IMR-90 (cell line): ENCODE data around the gene LDLRAD4.

Experiments
- CEBPB ChIP-seq: IDR thresholded peaks from 2 replicates; pipeline ENCODE4 v1.6.1; 2012; ENCODE audit warnings: low read depth, low read length, improper control_type of control experiment
- CHD1 ChIP-seq: IDR thresholded peaks from 2 replicates; pipeline ENCODE4 v1.6.1; 2012; ENCODE audit warnings: low read depth, low read length, improper control_type of control experiment
- FOS ChIP-seq: fragments of 150-350 bp; IDR thresholded peaks from 2 replicates; pipeline ENCODE4 v1.6.1; 2016; ENCODE audit warnings: low read depth, low read length
- MXI1 ChIP-seq: IDR thresholded peaks from 2 replicates; pipeline ENCODE4 v1.6.1; 2012; ENCODE audit warnings: low read depth, mild to moderate bottlenecking, low read length, moderate library complexity, borderline replicate concordance
- POLR2A ChIP-seq: IDR thresholded peaks from 2 replicates; pipeline ENCODE4 v1.6.1; 2012; ENCODE audit warnings: mild to moderate bottlenecking, low read depth, low read length
- RAD21 ChIP-seq: IDR thresholded peaks from 2 replicates; pipeline ENCODE4 v1.6.1; 2012; ENCODE audit warnings: low read length, improper control_type of control experiment
- RFX5 ChIP-seq: IDR thresholded peaks from 2 replicates; pipeline ENCODE4 v1.8.0; 2012; ENCODE audit warnings: low read depth, mild to moderate bottlenecking, low read length, moderate library complexity
- SMC3 ChIP-seq: fragments of 150-350 bp; IDR thresholded peaks from 2 replicates; pipeline ENCODE4 v1.6.1; 2016; ENCODE audit warnings: low read depth, mild to moderate bottlenecking, antibody characterized with exemption, low read length, moderate library complexity
- TF ChIP-seq, protein P1 (sequence below): conservative IDR thresholded peaks from 2 replicates; pipeline ENCODE4 v1.5.1; 2012; ENCODE audit warnings: mild to moderate bottlenecking, low read depth, low read length, improper control_type of control experiment
- TF ChIP-seq, protein P2 (sequence below): fragments of 150-350 bp; IDR thresholded peaks from 2 replicates; pipeline ENCODE4 v1.6.1; 2017; ENCODE audit warnings: mild to moderate bottlenecking, antibody characterized with exemption, low read length, low read depth

DNA sequence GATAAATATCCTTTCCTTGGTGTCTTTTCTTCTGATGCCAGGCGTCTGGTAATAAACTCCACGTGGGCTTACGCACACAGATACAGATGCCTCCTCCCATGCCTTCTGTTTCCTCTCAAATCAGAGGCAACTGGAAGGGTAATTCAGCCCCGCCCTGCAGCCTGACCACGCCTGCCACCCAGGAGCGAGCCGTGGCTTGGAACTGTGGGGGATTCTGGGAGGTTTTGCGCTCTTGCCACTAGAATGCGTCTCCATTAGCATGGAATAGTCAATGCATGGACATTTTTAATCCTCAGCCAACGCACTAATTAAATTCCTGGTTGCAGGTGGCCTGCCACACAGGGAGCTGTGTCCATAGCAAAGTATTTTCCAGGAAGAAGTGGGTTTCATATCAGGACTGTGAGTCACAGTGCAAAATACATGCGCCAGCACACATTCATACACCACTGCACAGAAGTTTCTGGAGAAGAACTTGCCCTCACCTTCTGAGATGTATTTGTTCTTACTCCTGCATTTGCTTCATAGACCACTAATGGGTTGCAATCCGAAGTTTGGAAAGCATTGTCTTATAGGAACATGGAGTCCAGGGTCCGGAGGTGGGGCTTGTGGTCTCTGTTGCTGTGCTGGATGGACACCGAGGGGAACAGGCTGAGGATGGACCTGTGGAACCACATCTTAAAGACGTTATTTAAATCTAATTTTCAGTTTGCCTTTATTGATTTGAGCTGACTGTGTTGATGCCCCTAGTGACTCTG is 151.4 kb downstream of the LDLRAD4 start:
- TF ChIP-seq, protein P1, sequence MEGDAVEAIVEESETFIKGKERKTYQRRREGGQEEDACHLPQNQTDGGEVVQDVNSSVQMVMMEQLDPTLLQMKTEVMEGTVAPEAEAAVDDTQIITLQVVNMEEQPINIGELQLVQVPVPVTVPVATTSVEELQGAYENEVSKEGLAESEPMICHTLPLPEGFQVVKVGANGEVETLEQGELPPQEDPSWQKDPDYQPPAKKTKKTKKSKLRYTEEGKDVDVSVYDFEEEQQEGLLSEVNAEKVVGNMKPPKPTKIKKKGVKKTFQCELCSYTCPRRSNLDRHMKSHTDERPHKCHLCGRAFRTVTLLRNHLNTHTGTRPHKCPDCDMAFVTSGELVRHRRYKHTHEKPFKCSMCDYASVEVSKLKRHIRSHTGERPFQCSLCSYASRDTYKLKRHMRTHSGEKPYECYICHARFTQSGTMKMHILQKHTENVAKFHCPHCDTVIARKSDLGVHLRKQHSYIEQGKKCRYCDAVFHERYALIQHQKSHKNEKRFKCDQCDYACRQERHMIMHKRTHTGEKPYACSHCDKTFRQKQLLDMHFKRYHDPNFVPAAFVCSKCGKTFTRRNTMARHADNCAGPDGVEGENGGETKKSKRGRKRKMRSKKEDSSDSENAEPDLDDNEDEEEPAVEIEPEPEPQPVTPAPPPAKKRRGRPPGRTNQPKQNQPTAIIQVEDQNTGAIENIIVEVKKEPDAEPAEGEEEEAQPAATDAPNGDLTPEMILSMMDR, result no peak
- TF ChIP-seq MXI1 (no peak), RAD21 (no peak), POLR2A (no peak), CHD1 (no peak), SMC3 (no peak), CEBPB (no peak), RFX5 (no peak), FOS (no peak)
- TF ChIP-seq, protein P2, sequence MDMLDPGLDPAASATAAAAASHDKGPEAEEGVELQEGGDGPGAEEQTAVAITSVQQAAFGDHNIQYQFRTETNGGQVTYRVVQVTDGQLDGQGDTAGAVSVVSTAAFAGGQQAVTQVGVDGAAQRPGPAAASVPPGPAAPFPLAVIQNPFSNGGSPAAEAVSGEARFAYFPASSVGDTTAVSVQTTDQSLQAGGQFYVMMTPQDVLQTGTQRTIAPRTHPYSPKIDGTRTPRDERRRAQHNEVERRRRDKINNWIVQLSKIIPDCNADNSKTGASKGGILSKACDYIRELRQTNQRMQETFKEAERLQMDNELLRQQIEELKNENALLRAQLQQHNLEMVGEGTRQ, result no peak
